Common myeloid progenitor, CD34-positive (primary cell): ENCODE results near the gene WDR83.
A peak's percentile ranks its signal among the peaks of the same experiment; 100 is the strongest.

Experiments used
- CTCF ChIA-PET: fragments of 350-600 bp; sonication (Branson Sonifier 250); formaldehyde crosslinking; loops from one replicate; lab custom pipeline; 2021; ENCODE audit warnings: antibody characterized with exemption; lab: Charles Lee
- POLR2A ChIA-PET: fragments of 350-600 bp; sonication (Branson Sonifier 250); formaldehyde crosslinking; loops from one replicate; lab custom pipeline; 2021; ENCODE audit warnings: antibody characterized with exemption; lab: Charles Lee
- DNase-seq, 3 donors: peaks; one replicate each; pipeline versions ENCODE4 v3.0.0 to v3.0.0-alpha.2; 2013
- H3K27ac ChIP-seq, 2 experiments: 1 replicate in 1 of 2; 2 replicates in 1 of 2; pipeline ENCODE4 v1.7.0; 2013; ENCODE audit warnings: inconsistent platforms in 2 of 2, low read length in 2 of 2, mild to moderate bottlenecking in 2 of 2, low read depth in 1 of 2, moderate library complexity in 1 of 2; ENCODE audit not compliant: severe bottlenecking in 2 of 2, insufficient read depth in 1 of 2, poor library complexity in 1 of 2
- H3K27me3 ChIP-seq, 5 experiments: replicated peaks in 2 of 5; 1 replicate in 3 of 5; 2 replicates in 2 of 5; pipeline versions ENCODE4 v1.6.1 to v1.7.0; 2013; ENCODE audit warnings: low read length in 4 of 5, mild to moderate bottlenecking in 2 of 5, moderate library complexity in 2 of 5, inconsistent platforms in 1 of 5; ENCODE audit not compliant: insufficient read depth in 5 of 5, control insufficient read depth in 4 of 5
- H3K36me3 ChIP-seq, 4 experiments: 1 replicate in 2 of 4; 2 replicates in 2 of 4; pipeline versions ENCODE4 v1.6.1 to v1.7.0; 2013; ENCODE audit warnings: low read length in 3 of 4, control low read depth in 1 of 4, mild to moderate bottlenecking in 1 of 4; ENCODE audit not compliant: control insufficient read depth in 4 of 4, insufficient read depth in 4 of 4
- H3K4me1 ChIP-seq, 4 experiments: 1 replicate in 3 of 4; 2 replicates in 1 of 4; pipeline versions ENCODE4 v1.6.1 to v1.7.1; 2013; ENCODE audit warnings: low read length in 3 of 4, mild to moderate bottlenecking in 3 of 4, control low read depth in 1 of 4, inconsistent platforms in 1 of 4, moderate library complexity in 1 of 4; ENCODE audit not compliant: control insufficient read depth in 4 of 4, insufficient read depth in 4 of 4; ENCODE audit errors: control extremely low read depth in 1 of 4
- H3K4me3 ChIP-seq, 7 experiments: 1 replicate in 4 of 7; 2 replicates in 3 of 7; pipeline versions ENCODE4 v1.5.1 to v1.7.0; 2013; ENCODE audit warnings: mild to moderate bottlenecking in 7 of 7, low read length in 6 of 7, moderate library complexity in 6 of 7, inconsistent platforms in 2 of 7, low read depth in 2 of 7, control low read depth in 1 of 7; ENCODE audit not compliant: insufficient read depth in 4 of 7, control insufficient read depth in 1 of 7; ENCODE audit errors: extremely low read depth in 1 of 7
- H3K9me3 ChIP-seq, 5 experiments: 1 replicate in 4 of 5; 2 replicates in 1 of 5; pipeline versions ENCODE4 v1.6.1 to v1.7.1; 2013; ENCODE audit warnings: low read length in 4 of 5, mild to moderate bottlenecking in 2 of 5, inconsistent platforms in 1 of 5, low read depth in 1 of 5, moderate library complexity in 1 of 5; ENCODE audit not compliant: control insufficient read depth in 4 of 5, insufficient read depth in 2 of 5; ENCODE audit errors: control extremely low read depth in 1 of 5
- WGBS: methylation state at CpG from one replicate; pipeline ENCODE4 v1.1.5; 2013; ENCODE audit not compliant: insufficient coverage; 5-methylcytosine and 5-hydroxymethylcytosine counted together

WDR83 gene

GRCh38 chr19:12689581-12690216 is 23.1 kb downstream of the WDR83 start:
- H3K36me3 ChIP-seq, result peaks cover 2 to 12% (median 5%) of the 10 kb centered on the region in 4 experiments
- no peaks in the 10 kb centered on the region for H3K27me3 ChIP-seq
- 21% methylated on average over 21 of the region's 26 CpGs for WGBS
- H3K9me3 ChIP-seq, result no peaks in the 10 kb centered on the region
- peaks cover 0 to 30% (median 27%) of the 10 kb centered on the region in 4 experiments for H3K4me1 ChIP-seq
- POLR2A ChIA-PET, result no interaction called here
- CTCF ChIA-PET, result interaction anchor here (1.1 to 1.5 kb wide), 3 partner anchors 10 to 44 kb away, joined by 3 to 4 read pairs (median 4); no protein-coding TSS in a partner anchor
- peak; percentile 47 to 93 (median 90) for DNase-seq
- peak overlapping the region; percentile 20 to 83 (median 67) for H3K4me3 ChIP-seq
- H3K27ac ChIP-seq, result peak overlapping the region in 1 of 2 experiments; percentile 69

DNA sequence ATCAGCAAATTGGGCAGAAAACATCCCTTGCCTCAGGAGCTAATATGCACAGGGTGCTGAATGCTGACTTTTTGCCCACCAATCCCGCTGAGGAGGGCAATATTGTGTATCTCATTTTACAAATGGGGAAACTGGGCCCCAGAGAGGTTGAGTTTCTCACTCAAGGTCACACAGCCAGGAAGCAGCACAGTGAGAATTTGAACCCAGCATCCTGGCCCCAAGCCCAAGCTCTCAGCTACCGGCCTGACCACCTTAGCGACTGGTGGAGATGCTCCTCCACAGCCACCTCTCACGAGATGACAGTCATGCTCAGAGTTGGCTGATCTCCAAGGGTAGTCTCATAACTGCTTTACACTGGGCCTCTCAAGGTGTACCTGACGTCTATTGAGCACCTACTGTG is 26.4 kb downstream of the WDR83 start:
- POLR2A ChIA-PET, result no interaction called here
- 95% methylated on average over 5 of the region's 5 CpGs for WGBS
- Histone ChIP-seq H3K4me1 (peaks cover 7 to 60% (median 53%) of the 10 kb centered on the region in 4 experiments), H3K9me3 (no peaks in the 10 kb centered on the region), H3K27me3 (no peaks in the 10 kb centered on the region), H3K27ac (no peak overlapping the region), H3K4me3 (no peak overlapping the region), H3K36me3 (peaks cover 2 to 12% (median 5%) of the 10 kb centered on the region in 4 experiments)
- CTCF ChIA-PET, result interaction anchor here (1.5 to 2.1 kb wide), 2 partner anchors 15 to 63 kb away, joined by 5 to 13 read pairs; no protein-coding TSS in a partner anchor
- no peak for DNase-seq

GRCh38 chr19:12694641-12695040 is 28.0 kb downstream of the WDR83 start:
- DNase-seq, result no peak
- no peak overlapping the region for H3K4me3 ChIP-seq
- 97% methylated on average over 15 of the region's 16 CpGs for WGBS
- ChIA-PET POLR2A (interaction anchor here (0.6 kb wide), 1 partner anchor 40 kb away, joined by 3 read pairs; no protein-coding TSS in a partner anchor), CTCF (interaction anchor here (1.4 to 3.5 kb wide), 3 partner anchors 9 to 18 kb away, joined by 4 to 27 read pairs (median 7); no protein-coding TSS in a partner anchor)
- no peaks in the 10 kb centered on the region for H3K9me3 ChIP-seq
- H3K27ac ChIP-seq, result no peak overlapping the region
- peaks cover 2 to 26% (median 9%) of the 10 kb centered on the region in 4 experiments for H3K36me3 ChIP-seq
- H3K27me3 ChIP-seq, result no peaks in the 10 kb centered on the region
- H3K4me1 ChIP-seq, result peaks cover 7 to 56% (median 41%) of the 10 kb centered on the region in 4 experiments

DNA sequence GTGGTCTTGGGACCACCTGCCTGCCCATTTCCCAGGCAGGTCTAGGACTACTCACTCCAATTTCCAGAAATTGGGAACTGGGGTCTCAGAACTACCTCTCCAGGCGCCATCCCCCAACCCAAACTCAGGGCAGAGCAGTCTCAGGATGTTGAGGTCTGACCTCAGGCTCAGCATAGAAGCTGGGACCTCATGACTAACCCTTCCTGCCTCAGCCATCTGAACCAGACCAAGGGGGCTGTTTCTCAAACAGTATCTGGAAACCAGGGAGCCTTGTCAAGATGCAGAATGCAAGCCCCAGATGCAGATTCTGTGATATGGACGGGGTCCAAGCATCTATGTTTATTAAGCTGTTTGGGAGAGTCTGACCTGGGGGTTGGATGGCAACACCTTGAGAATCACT is 28.5 kb downstream of the WDR83 start:
- H3K4me3 ChIP-seq, result peak overlapping the region in 2 of 7 experiments; percentile 54 to 93
- CTCF ChIA-PET, result interaction anchor here (0.7 to 3.5 kb wide), 4 partner anchors 9 to 18 kb away, joined by 3 to 27 read pairs (median 6); partner anchors contain the start of gene DHPS
- peak in 2 of 3 donors; percentile 55 to 57 for DNase-seq

GRCh38 chr19:12695514-12695913 is 28.9 kb downstream of the WDR83 start:
- Histone ChIP-seq H3K36me3 (peaks cover 5 to 34% (median 13%) of the 10 kb centered on the region in 4 experiments), H3K27me3 (no peaks in the 10 kb centered on the region), H3K4me3 (peak overlapping the region in 6 of 7 experiments; percentile 8 to 93 (median 83)), H3K27ac (peak overlapping the region in 1 of 2 experiments; percentile 87), H3K9me3 (no peaks in the 10 kb centered on the region), H3K4me1 (peaks cover 7 to 48% (median 34%) of the 10 kb centered on the region in 4 experiments)
- CTCF ChIA-PET, result interaction anchor here (0.7 to 3.5 kb wide), 5 partner anchors 10 to 133 kb away, joined by 3 to 27 read pairs (median 4); partner anchors contain the start of gene DHPS
- POLR2A ChIA-PET, result interaction anchor here (1.7 kb wide), 1 partner anchor 14 kb away, joined by 10 read pairs; the partner anchor contains the start of gene DHPS
- DNase-seq, result no peak
- WGBS, result 100% methylated on average over 1 of the region's 1 CpG

More for the DNA sequence above, 28.5 kb downstream of the WDR83 start:
- Histone ChIP-seq H3K4me1 (peaks cover 7 to 51% (median 36%) of the 10 kb centered on the region in 4 experiments), H3K27me3 (no peaks in the 10 kb centered on the region), H3K36me3 (peaks cover 5 to 30% (median 11%) of the 10 kb centered on the region in 4 experiments), H3K27ac (no peak overlapping the region), H3K9me3 (no peaks in the 10 kb centered on the region)
- POLR2A ChIA-PET, result no interaction called here
- WGBS, result 86% methylated on average over 1 of the region's 2 CpGs

DNA sequence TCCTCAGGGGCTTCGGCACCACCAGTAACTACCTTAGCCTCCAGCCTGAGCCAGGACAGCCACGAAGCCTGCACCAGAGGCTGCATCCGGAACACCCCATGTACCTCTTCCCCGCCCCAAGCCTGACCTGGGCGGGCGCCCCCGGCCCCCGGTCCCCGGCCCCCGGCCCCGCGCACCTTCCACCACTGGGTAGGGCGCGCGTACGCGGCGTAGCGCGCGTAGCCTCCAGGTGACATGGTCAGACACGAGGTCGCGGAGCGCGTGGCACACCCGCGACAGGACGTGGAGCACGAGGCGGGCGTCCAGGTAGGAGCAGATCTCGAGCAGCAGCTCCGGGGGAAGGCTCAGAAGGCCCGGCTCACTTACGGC is 29.4 kb downstream of the WDR83 start:
- Histone ChIP-seq H3K9me3 (no peaks in the 10 kb centered on the region), H3K36me3 (peaks cover 5 to 39% (median 17%) of the 10 kb centered on the region in 4 experiments), H3K27me3 (no peaks in the 10 kb centered on the region), H3K27ac (peak overlapping the region in 1 of 2 experiments; percentile 87), H3K4me3 (peak overlapping the region; percentile 60 to 93 (median 84)), H3K4me1 (peaks cover 7 to 45% (median 32%) of the 10 kb centered on the region in 4 experiments)
- ChIA-PET POLR2A (interaction anchor here (0.6 to 1.7 kb wide), 6 partner anchors 11 to 268 kb away, joined by 3 to 10 read pairs (median 4); partner anchors contain the start of gene DHPS), CTCF (interaction anchor here (0.7 to 3.5 kb wide), 11 partner anchors 10 to 132 kb away, joined by 3 to 27 read pairs (median 3); partner anchors contain the start of genes DHPS and JUNB)
- no peak for DNase-seq
- under 1% methylated on average over 32 of the region's 36 CpGs for whole genome bisulfite sequencing
